Stimulated activated CD4-positive, alpha-beta T cell treated with anti-CD3 and anti-CD28 coated beads, TNF-alpha, amount 100 ng/mL, for 24 hours (primary cell): ENCODE measurements around the gene SBK2.
"Not testable (repeated sequence)": the region's sequence is repeated elsewhere in the genome, so short reads cannot be mapped to it uniquely, and the experiment has no call there.

Experiments used
- DNase-seq, 3 experiments: peaks; one replicate each; pipeline ENCODE4 v3.0.0-alpha.2; 2020; ENCODE audit warnings: low read depth in 3 of 3

SBK2 gene

GRCh38 chr19:55502197-55502952 is 34.6 kb downstream of the SBK2 start:
- no peak for DNase-seq

DNA sequence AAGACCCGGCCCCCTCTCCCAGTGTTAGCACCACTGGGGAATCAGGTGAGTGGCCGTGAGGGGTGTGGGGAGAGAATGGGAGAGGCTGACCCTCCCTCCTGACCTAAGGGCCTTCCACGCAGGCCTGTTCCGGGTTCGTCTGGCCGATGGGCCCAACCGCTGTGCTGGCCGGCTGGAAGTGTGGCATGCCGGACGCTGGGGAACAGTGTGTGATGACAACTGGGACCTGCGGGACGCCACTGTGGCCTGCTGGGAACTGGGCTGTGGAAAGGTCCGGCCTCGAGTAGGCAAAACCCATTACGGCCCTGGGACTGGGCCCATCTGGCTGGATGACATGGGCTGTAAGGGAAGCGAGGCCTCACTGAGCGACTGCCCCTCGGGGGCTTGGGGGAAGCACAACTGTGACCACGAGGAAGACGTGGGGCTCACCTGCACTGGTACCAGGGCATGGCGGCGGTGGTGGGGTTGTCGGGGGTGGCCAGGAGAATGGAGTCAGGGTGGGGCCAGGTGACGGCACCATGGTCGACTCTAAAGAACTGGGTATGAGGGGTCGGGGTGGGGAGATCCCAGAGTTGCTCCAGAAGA is 36.5 kb downstream of the SBK2 start:
- DNase-seq, result no peak

GRCh38 chr19:55498246-55498840 is 38.6 kb downstream of the SBK2 start:
- DNase-seq, result no peak

DNA sequence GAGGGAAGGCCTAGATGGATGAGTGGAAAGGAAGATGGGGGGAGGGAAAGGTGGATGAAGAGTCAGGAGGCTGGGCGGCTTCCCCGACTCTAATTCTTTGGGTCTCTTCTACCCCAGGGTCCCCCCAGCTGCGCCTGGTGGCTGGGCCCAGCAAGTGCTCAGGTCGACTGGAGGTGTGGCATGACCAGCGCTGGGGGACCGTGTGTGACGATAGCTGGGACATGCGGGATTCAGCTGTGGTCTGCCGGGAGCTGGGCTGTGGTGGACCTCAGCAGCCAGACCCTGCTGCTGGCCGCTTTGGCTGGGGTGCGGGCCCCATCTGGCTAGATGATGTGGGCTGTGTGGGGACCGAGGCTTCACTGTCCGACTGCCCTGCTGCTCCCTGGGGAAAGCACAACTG is 39.2 kb downstream of the SBK2 start:
- no peak for DNase-seq

GRCh38 chr19:55496820-55497219 is 40.1 kb downstream of the SBK2 start:
- DNase-seq, result not testable (repeated sequence)

- no peak for DNase-seq
These were observed 41.1 kb downstream of the SBK2 start for GRCh38 chr19:55495646-55496349.

GRCh38 chr19:55494172-55494761 is 42.7 kb downstream of the SBK2 start:
- no peak for DNase-seq

- DNase-seq, result no peak
These were observed 43.2 kb downstream of the SBK2 start for GRCh38 chr19:55493645-55494171.

DNA sequence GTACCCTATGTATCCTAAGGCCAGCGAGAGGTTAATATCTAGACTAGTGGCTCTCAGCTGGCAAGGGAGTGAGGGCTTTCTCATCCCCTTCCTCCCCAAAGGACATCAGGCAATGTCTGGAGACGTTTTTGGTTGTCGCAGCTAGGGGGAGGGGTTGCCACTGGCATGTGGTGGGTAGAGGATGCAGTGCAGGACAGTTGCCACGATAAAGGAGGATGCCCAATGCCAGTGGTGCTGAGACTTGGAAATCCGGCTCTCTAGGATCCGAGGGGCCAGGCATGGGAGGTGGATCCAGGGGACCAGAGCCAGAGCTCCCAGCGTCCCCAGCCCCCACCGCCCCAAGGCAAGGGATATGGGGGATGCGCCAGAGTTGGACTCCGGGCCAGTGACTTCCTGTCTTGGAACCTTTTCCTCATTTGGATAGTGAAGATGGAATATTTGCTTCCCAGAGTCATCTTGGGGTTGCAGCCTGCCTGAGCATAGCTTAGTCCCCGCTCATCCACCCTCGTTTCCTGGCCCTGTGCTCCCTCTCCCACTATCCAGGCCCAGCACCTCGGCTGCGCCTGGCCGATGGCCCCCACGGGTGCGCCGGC is 43.8 kb downstream of the SBK2 start:
- DNase-seq, result no peak

- DNase-seq, result no peak
These were observed 44.5 kb downstream of the SBK2 start for GRCh38 chr19:55492362-55492944.

GRCh38 chr19:55491546-55492360 is 45.2 kb downstream of the SBK2 start:
- no peak for DNase-seq

DNA sequence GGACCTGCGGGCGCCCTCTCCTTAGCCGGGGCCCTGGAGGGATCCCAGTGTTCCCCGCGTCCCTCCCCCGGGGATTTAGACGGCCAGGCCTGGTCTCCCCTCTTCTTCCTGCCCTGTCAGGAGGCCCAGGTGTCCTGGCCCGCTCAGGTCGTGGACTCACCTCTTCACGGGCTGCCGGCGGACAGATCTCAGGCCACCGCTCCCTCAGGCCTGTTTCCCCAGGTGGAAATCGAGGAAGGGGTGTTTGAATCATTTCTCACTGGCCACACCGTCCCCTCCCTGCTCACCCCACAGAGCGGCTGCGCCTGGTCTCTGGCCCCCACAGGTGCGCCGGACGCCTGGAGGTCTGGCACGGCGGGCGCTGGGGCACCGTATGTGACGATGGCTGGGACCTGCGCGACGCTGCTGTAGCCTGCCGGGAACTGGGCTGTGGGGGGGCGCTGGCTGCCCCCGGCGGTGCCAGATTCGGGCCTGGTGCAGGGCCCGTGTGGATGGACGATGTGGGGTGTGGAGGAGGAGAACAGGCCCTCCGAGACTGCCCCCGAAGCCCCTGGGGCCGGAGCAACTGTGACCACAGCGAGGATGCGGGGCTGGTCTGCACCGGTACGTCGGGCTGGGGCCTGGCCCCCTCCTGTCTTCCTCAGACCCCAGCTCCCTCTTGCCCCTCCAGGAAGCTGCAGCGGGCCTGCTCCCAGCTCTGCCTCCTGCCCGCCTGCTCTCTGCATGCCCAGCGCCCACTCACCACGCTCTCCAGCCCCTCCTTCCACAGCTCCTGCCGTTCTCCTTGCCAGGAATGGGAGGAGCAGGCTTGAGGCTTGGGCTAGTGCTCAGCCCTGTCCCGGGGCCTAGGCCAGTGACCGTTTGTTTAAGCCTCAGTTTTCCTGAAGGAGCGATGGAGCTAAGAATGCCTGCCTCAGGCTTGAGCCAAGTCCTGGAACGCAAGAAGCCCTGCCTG is 46.2 kb downstream of the SBK2 start:
- no peak for DNase-seq

DNA sequence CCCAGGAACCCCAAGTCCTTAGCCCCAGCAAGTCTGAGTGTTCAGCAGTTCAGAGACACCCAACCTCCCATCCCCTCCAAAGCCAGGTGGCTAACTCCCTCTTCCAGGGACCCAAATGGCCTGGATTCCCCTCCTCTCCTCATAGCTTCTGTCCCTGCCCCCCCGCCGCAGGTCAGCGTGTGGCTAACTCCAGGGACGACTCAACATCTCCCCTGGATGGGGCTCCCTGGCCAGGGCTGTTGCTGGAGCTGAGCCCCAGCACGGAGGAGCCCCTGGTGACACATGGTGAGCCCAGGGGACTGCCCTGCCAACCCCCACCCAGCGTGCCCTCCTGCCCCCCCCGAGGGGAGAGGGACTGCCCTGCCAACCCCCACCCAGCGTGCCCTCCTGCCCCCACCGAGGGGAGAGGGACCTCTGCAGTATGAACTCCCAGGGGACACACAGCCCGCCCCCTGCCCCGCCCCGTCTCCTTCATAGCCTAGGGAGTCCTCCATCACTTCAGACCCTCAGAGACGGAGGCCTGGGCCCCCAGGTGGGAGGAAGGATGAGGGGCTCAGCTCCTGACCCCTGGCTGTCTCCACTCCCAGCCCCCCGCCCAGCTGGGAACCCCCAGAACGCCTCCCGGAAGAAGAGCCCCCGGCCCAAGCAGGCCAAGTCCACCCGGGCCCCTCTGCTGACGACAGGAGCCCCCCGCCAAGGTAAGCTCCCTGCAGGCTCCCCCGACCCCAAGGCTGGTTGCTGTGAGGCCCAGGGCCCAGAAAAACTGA is 47.0 kb downstream of the SBK2 start:
- DNase-seq, result no peak

GRCh38 chr19:55488986-55489710 is 47.8 kb downstream of the SBK2 start:
- DNase-seq, result no peak

DNA sequence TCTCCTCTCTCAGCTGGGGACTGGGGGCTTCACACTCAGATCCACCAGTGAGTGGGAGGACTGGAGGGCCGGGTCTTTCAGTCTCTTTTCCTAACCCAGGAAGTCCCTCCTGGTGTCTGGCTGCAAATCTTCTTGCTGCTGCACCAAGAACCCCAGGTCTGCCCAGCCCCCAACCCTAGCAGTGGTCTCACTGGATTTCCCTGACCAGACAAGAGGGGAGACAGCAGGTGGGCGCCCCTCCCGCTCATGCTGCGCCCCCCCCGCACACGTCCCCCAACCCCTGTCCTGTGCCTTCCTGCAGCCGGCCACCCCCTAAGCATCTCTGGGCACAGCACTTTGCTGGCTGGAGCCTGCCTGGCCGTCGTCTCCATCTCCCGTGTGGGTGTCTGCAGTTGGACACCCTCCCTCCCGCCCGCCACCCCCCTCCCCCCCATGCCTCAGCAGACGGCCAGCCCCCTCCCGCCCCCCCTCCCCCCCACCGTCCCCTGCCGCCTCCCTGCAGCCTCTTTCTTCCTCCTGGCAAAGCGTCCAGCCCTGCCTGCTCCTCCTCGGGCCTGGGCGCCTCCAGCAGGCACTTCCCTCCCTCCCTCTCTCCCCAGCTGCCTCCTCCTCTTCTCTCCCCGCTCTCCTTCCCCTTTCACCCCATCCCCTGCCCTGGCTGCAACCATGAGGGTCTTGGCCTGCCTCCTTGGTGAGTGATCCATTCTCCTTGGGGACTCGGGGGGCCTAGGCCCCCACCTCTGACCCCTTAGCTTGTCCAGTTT is 48.8 kb downstream of the SBK2 start, which contains the start of gene SSC5D:
TSS of gene SSC5D (plus strand) at position 513 of the 764 bp plus-strand sequence. CDS start at position 667, 154 bp downstream.
- no peak for DNase-seq
